ENCODE results near the gene ATE1.

ATE1 gene

GRCh38 chr10:121889212-121889611 lies 38.6 kb downstream of the ATE1 start:
- no peak overlapping the region for H3K4me3 ChIP-seq (ENCODE audit: low read length)
- no peak for DNase-seq (ENCODE audit: low read depth)
- TF ChIP-seq, protein P1, sequence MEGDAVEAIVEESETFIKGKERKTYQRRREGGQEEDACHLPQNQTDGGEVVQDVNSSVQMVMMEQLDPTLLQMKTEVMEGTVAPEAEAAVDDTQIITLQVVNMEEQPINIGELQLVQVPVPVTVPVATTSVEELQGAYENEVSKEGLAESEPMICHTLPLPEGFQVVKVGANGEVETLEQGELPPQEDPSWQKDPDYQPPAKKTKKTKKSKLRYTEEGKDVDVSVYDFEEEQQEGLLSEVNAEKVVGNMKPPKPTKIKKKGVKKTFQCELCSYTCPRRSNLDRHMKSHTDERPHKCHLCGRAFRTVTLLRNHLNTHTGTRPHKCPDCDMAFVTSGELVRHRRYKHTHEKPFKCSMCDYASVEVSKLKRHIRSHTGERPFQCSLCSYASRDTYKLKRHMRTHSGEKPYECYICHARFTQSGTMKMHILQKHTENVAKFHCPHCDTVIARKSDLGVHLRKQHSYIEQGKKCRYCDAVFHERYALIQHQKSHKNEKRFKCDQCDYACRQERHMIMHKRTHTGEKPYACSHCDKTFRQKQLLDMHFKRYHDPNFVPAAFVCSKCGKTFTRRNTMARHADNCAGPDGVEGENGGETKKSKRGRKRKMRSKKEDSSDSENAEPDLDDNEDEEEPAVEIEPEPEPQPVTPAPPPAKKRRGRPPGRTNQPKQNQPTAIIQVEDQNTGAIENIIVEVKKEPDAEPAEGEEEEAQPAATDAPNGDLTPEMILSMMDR (conservative IDR thresholded peaks at IDR 0.05; ENCODE audit: low read length) = no peak

DNA sequence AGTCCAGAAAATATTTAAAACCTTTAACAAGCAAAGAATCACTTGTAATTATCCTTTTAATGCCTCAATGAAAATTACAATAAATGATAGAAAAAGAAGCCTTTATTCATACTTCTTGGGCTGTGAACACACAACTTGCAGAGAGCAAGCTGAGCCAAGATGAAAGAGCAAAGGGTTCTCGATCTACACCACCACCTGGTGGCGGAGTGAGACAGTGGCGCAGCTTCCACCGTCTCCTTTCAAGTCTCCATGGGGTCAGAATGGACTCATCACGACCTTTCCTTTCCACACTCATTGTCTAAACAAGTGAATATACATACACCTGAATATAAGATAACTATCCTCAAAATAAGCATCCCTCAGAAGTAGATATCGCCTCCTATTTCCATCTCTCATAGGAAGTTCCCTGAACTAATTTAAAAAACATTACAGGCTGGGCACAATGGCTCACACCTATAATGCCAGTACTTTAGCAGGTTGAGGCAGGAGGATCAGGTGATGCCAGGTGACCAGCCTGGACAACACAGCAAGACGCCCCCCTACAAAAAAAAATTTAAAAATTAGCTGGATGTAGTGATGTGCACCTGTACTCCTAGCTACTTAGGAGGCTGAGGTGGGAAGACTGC lies 40.7 kb downstream of the ATE1 start:
- peak; percentile 70 for DNase-seq (ENCODE audit: low read depth)
- TF ChIP-seq, protein P1 (conservative IDR thresholded peaks at IDR 0.05; ENCODE audit: low read length) = peak; percentile 98
- H3K4me3 ChIP-seq (ENCODE audit: low read length) = no peak overlapping the region

- DNase-seq (ENCODE audit: low read depth) = no peak
- no peak overlapping the region for H3K4me3 ChIP-seq (ENCODE audit: low read length)
- TF ChIP-seq, protein P1 (conservative IDR thresholded peaks at IDR 0.05; ENCODE audit: low read length) = no peak
These were observed 41.6 kb downstream of the ATE1 start for GRCh38 chr10:121886181-121886580.

DNA sequence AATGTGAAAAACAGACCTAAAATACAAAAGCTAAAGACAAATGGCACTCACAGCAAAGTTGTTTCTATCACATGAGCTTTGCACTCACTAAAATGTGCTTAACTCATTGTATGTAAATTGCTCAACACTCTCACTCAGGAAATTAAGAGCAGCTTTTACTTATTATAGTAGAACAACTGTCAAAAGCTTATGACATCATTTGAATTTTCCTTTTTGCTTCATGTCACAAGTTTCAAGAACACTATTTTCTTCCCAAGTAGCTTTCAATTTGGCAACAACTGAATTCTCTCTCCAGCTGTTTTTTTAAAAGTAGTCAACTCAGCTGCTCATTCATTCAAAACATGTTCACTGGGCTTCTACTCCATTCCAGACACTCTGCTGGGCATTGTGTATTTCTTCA lies 46.9 kb downstream of the ATE1 start:
- peak; percentile 69 for DNase-seq (ENCODE audit: low read depth)

GRCh38 chr10:121879476-121879875 lies 48.4 kb downstream of the ATE1 start:
- H3K4me3 ChIP-seq (ENCODE audit: low read length) = no peak overlapping the region
- TF ChIP-seq, protein P1 (conservative IDR thresholded peaks at IDR 0.05; ENCODE audit: low read length) = no peak
- DNase-seq (ENCODE audit: low read depth) = no peak

More for the DNA sequence above, 46.9 kb downstream of the ATE1 start:
- H3K4me3 ChIP-seq (ENCODE audit: low read length) = no peak overlapping the region
- TF ChIP-seq, protein P1 (conservative IDR thresholded peaks at IDR 0.05; ENCODE audit: low read length) = no peak

DNA sequence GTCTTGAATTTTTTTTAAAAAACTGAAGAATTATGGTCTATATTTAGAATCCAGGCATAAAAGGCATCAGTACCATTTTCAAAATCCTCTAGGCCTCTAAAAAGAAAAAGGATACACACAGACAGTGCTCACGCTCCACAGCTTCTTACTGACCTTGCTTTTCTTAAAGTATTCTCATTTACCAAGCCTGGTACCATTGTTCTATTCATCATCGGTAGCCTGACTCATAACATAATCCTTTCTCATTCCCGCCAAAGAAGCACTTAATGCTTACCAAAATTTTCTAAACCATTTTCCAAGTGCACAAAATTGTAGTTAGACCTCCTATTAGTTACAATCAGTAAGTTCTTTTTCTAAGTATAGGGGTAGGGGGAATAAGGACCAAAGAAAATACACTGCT lies 54.6 kb downstream of the ATE1 start:
- no peak for DNase-seq (ENCODE audit: low read depth)
- H3K4me3 ChIP-seq (ENCODE audit: low read length) = no peak overlapping the region
- TF ChIP-seq, protein P1 (conservative IDR thresholded peaks at IDR 0.05; ENCODE audit: low read length) = no peak

DNA sequence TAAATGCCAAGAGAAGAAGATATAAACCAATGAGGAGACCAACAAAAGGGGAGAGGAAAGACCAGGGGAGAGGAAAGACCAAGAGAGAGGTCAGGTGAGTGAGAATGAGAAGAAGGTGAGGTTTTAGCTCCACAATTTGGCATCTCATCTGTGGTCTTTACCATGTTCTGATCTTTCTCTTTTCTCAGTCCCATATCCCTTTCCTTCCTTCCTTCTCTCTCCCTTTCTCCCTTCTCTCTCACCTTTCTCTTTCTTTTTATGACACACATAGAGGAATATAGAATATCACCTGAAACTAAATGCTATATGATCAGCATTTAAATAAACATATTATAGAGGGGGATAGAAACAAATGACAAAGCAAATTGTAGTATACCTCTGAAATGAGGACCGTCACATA lies 57.4 kb downstream of the ATE1 start:
- DNase-seq (ENCODE audit: low read depth) = no peak
- H3K4me3 ChIP-seq (ENCODE audit: low read length) = no peak overlapping the region
- TF ChIP-seq, protein P1 (conservative IDR thresholded peaks at IDR 0.05; ENCODE audit: low read length) = no peak

Measured in AG10803 (cell line).